HPDE6-E6E7 (cell line): ENCODE measurements around the gene TXNDC16.
"Not testable (repeated sequence)": the region's sequence is repeated elsewhere in the genome, so short reads cannot be mapped to it uniquely, and the experiment has no call there.

ENCODE experiments used
- DNase-seq: peaks from one replicate; pipeline ENCODE4 v3.0.0; 2011; ENCODE audit warnings: missing footprints; ENCODE audit errors: extremely low spot score

TXNDC16 gene

GRCh38 chr14:52538623-52539022, 13.7 kb downstream of the TXNDC16 start:
- DNase-seq = no peak

GRCh38 chr14:52536269-52536668, 16.0 kb downstream of the TXNDC16 start:
- DNase-seq = no peak

DNA sequence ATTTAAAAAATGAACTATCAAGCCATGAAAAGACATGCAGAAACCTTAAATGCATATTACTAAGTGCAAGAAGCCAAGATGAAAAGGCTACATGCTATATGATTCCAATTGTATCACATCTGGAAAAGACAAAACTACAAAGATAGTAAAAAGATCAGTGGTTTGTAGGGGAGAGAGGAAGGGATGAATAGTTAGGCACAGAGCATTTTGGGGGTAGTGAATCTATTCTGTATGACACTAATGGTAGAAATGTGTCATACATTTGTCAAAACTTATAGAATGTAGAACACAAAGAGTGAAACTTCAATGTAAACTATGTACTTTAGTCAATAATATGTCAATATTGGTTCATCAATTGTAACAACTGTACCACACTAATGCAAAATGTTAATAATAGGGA, 20.8 kb downstream of the TXNDC16 start:
- no peak for DNase-seq

DNA sequence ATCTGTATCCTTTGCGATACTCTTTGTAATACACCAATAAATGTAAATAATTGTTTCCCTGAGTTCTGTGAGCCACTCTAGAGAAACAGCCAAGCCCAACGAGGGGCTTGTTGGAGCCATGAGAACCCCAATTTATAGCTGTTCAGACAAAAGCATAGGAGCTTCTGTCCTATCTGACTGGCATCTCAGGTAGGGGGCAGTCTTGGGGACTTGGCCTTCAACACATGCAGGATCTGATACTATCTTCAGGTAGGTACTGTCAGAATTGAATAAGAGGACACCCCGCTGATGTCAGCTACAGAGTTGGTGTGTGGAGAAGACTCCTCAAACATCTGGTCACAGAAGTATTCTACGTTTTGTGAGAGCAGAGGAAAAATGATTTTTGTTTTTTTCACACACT, 25.3 kb downstream of the TXNDC16 start:
- DNase-seq = no peak

DNA sequence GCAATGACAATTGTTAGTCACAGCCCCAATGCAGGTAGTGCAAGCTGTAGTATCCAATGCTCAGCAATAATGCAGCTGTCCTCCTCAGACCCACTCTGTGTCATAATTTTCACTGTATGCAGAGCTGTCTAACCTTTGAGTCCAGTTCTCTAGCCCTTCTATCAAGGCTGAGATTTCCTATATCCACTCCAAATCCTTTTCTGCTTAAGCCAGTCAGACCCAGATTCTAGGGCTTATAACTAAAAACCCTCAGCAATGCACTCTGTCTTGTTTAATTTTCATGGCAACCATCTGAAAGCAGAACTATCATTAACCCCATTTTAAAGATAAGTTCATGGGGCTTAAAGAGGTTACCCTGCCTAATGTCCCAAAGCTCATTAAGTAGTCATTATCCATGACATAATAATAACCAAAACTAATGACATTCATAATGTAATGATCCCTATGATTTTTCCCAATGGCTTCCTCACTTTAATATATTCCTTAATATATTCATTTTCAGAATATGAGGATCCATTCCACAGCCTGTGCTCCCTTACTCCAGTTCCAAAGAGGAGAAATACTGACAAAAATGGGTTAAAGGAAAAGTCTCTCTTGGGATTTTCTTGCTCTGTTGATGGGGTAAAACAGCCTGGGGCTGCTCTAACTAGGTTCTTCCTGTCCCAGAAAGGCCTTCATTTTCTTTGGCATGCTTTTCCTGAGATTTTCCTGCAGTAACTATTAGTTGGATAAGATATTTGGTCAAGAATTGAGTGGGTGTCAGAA, 29.5 kb downstream of the TXNDC16 start:
- no peak for DNase-seq

DNA sequence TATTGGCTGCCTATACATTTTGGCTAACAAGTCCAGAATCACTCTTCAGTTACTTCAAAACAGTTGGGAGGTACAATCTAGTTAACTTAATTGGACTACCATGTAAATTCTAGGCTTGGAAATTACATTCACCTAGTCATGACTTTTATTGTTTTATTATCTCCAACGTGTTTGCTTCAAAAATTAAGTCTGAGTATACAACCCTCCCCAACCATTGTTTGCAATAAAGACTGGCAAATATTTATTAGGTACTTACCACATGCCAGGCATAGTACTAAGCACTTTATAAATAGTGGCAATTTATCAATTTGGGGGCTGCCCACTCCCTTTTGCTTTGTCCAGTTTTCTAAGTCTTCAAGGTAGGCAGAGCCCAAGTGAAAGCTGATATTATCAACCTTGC, 30.3 kb downstream of the TXNDC16 start:
- no peak for DNase-seq

DNA sequence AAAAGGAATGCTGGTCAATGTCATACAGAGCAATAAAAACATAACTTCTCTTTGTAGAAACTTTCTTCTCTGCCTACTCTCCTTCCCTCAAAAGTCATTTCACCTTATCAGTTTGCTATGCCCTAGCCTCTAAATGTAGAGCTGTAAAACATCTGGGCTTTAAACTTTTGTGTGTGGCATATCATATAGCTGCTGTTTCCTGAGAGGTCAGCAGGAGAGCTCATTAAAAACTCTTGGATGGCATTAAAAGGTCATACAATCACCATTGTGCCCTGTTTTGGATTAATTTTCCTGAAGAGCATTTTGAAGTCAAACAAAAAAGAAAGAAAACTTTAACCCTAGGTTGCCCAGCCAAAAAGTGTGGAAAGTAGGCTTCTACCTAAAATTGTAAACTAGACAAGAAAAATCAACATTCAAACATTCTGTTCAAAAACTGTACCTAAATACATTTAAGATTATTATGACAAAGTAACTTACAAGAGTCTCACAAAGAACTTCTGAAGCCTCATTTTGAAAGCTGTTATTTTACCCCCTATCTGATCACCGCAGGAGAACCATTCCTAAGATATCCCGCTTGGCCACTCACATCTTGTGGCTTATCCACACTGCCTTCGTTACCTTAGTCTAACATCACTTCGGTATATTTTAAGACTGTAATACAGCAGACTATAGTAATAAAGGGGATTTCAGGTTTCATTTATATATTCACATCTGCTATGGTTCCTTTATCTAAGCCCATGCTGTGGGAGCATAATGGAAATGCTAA, 38.1 kb downstream of the TXNDC16 start:
- DNase-seq = no peak

GRCh38 chr14:52513249-52513648, 39.1 kb downstream of the TXNDC16 start:
- DNase-seq = no peak

DNA sequence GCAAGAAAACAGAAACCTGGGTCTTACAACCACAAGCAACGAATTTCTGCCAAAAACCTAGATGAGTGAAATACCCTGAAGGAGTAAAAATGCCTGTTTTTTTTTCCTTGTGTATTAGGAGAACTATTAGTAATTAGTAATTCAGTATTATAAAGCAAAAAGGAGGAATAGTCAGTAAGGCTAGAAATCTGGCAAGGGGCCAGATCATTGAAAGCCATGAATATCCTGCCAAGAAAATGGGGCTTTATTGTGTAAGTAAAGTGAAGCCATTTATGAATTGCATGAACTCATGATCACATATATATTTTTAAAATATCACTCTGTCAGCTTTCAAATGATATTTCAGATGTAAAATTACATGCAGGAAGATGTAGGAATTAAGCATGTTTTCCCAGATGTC, 57.9 kb downstream of the TXNDC16 start:
- DNase-seq = no peak

- DNase-seq = no peak
Measured at GRCh38 chr14:52485350-52485960, 66.8 kb downstream of the TXNDC16 start.

- no peak for DNase-seq
Measured at GRCh38 chr14:52481864-52482263, 70.4 kb downstream of the TXNDC16 start.

DNA sequence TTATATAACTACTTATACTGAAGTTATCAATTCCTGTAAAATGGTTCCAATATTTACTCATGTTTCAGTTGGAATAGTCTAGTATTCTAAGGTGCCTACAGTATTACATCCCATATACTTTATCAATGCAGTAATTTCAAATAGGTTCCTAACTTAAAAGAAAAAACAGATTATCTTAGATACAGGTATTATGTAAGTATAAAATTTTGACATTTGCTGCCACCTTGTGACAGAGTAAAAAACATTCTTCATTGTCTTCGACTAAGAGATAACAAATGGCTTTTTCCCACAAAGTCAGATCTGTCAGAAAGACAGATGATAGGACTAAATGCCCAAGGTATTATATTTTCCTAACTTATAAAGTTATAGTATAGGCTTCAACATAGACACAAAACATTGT, 78.7 kb downstream of the TXNDC16 start:
- DNase-seq = no peak

DNA sequence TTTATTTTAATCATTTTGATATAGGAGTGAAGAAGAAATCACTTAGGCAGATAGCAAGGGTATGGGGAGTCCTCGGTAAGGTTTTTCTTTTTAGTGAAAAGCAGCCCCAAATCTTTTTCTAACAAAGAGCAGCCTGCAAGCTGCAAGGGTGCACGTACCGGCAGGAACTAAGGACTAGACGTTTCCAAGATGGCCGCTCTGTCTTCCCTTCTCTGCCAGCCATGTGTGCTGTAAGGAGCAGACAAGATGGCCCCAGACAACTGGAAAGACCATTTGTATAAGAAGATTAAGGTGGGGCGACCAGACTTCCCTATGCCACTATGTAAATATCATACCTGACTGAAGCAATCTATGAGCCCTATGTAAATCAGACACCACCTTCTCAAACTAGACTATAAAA, 79.6 kb downstream of the TXNDC16 start:
- DNase-seq = no peak

DNA sequence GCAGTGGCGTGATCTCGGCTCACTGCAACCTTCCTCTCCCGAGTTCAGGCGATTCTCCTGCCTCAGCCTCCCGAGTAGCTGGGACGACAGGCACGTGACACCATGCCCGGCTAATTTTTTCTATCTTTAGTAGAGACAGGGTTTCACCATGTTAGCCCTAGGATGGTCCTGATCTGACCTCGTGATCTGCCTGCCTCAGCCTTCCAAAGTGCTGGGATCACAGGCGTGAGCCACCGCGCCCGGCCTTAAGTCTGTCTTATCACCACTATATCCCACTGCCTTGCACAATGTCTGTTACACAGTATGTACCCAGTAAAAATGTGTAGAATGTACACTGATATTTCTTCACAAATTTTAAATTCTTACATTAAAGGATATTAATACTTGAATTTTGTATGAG, 80.1 kb downstream of the TXNDC16 start:
- DNase-seq = not testable (repeated sequence)

DNA sequence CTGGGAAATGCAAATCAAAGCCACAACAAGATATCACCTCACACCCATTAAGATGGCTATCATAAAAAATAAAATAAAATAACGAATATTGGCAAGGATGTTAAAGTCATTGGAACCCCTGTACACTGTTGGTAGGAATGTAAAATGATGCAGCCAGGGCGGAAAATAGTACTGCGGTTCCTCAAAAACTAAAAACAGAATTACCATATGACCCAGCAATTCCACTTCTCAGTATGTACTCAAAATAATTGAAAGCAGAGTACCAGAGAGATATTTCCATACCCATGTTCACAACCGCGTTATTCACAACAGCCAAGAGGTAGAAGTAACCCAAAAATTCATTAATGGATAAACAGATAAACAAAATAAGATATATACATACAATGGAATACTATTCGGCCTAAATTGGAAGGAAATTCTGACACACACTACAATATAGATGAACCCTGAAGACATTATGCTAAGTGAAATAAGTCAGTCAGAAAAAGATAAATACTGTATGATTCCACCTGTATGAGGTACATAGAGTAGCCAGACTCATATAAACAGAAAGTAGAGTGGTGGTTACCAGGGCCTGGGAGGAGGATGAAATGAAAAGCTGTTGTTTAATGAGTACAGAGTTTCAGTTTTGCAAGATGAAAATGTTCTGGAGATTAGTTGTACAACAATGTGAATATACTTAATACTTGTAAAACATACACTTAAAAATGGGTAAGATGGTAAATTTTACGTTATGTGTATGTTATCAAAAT, 84.6 kb downstream of the TXNDC16 start:
- no peak for DNase-seq

- DNase-seq = no peak
Measured at GRCh38 chr14:52464175-52464574, 88.1 kb downstream of the TXNDC16 start.

DNA sequence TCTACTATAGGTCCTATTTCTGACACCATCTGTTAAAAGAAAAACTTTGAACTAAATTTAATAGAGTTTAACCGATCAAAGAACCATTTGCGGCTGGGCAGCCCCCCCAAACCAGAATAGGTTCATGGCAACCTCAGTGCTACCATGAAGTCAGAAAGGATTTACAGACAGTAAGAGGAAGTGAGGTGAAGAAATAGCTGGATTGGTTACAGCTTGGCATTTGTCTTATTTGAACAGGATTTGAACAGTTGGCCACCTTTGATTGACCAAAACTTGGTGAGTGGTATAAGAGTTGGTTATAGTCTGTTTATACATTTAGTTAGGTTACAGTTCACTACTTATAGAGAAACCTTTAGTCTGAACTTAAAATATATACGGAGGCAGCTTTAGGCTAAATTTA, 88.9 kb downstream of the TXNDC16 start:
- no peak for DNase-seq

DNA sequence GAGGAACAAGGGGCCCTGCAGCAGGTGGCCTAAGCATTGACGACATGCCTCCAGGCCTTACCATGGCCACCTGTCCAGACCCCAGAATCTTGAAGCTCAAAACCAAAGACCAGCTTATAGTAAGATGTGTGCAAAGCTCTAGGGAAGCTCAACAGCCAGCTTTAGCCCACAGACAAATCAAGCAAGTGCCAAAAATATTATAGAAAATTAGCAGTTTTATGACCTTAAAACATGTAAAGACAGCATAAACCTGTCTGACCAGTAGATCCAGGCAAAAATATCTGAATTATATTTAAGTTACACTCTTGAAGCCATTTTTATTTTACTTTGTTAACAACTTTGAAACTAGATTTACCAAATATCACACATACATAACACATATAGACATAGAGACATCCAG, 90.6 kb downstream of the TXNDC16 start:
- no peak for DNase-seq

DNA sequence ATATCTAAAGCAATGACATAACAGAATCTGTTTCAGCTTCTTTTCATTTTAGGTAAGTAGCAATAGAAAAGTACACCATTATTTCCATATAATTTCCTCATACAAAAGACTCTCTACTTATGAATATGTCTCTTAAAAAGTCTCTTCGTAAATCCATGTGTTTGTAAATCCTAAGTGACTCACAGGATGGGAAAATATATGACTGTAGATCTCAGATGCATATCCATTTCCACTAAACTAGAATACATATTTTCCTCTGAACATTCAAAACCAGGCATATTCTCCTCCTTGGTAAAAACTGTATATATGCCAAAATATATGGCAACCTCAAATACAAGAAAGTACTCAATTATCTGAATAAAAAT, 93.6 kb downstream of the TXNDC16 start:
- no peak for DNase-seq

GRCh38 chr14:52457411-52457810, 94.9 kb downstream of the TXNDC16 start:
- DNase-seq = no peak

- no peak for DNase-seq
Measured at GRCh38 chr14:52455291-52456088, 96.8 kb downstream of the TXNDC16 start.
